HFF-Myc (cell line): Measurements from ENCODE around the gene KRT1.

Source experiments
- DNase-seq: peaks from one replicate; pipeline ENCODE4 v3.0.0-alpha.2; 2011; ENCODE audit warnings: low read depth; ENCODE audit errors: extremely low read depth
- H3K4me3 ChIP-seq: replicated peaks from 2 replicates; pipeline ENCODE4 v1.5.1; 2011; ENCODE audit warnings: low read depth, mild to moderate bottlenecking, control low read depth, low read length
- TF ChIP-seq, protein P1 (sequence below): IDR thresholded peaks from 2 replicates; pipeline ENCODE4 v1.5.1; 2012; ENCODE audit warnings: mild to moderate bottlenecking, low read depth, low read length, control low read depth; ENCODE audit errors: missing control alignments

Gene KRT1

GRCh38 chr12:52645982-52646381 lies 34.2 kb downstream of the KRT1 start:
- H3K4me3 ChIP-seq = no peak overlapping the region
- DNase-seq = no peak
- TF ChIP-seq, protein P1, sequence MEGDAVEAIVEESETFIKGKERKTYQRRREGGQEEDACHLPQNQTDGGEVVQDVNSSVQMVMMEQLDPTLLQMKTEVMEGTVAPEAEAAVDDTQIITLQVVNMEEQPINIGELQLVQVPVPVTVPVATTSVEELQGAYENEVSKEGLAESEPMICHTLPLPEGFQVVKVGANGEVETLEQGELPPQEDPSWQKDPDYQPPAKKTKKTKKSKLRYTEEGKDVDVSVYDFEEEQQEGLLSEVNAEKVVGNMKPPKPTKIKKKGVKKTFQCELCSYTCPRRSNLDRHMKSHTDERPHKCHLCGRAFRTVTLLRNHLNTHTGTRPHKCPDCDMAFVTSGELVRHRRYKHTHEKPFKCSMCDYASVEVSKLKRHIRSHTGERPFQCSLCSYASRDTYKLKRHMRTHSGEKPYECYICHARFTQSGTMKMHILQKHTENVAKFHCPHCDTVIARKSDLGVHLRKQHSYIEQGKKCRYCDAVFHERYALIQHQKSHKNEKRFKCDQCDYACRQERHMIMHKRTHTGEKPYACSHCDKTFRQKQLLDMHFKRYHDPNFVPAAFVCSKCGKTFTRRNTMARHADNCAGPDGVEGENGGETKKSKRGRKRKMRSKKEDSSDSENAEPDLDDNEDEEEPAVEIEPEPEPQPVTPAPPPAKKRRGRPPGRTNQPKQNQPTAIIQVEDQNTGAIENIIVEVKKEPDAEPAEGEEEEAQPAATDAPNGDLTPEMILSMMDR = no peak

DNA sequence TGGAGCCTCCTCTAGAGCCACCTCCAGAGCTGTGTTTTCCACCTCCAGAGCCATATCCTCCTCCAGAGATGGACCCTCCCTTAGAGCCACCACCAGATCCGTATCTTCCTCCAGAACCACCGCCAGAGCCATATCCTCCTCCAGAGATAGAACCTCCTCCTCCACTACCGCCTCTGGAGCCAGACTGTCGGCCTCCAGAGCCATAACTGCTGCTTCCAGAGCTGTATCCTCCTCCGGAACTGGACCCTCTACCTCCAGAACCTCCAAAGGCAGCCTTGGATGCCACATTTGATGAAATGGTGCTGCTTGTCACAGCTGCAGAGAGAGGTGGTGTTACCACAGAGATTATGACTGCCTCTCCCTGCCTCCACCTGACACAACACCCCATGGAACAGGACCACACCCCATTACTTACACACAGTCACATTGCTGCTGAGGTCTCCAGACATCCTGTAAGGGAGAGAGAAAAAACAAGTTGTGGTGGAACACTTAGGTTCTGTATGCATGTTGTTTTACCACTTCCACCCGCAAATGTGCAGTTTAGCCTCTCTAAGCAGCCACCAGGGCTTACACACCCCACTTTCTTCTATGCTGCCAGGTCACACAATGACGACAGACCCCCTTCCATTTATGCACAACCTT lies 35.0 kb downstream of the KRT1 start:
- H3K4me3 ChIP-seq = no peak overlapping the region
- no peak for DNase-seq
- TF ChIP-seq, protein P1 = no peak

DNA sequence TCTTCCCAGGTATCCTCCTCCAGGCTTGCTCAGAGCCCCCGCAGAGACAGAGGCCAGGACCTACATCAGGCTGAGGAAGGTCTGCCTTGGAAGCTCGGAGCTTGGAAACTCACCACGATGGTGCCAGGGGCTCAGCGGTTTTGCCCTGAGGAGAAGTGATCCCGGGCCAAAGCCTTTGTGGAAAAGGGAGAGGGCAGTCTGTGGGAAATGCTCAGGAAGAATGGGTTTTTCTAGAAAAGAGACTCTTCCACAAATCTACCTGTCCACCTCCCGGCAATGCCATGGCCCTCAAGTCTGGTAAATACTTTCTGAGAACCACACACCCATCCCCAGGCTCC lies 36.2 kb downstream of the KRT1 start:
- no peak for DNase-seq
- TF ChIP-seq, protein P1 = no peak
- no peak overlapping the region for H3K4me3 ChIP-seq

DNA sequence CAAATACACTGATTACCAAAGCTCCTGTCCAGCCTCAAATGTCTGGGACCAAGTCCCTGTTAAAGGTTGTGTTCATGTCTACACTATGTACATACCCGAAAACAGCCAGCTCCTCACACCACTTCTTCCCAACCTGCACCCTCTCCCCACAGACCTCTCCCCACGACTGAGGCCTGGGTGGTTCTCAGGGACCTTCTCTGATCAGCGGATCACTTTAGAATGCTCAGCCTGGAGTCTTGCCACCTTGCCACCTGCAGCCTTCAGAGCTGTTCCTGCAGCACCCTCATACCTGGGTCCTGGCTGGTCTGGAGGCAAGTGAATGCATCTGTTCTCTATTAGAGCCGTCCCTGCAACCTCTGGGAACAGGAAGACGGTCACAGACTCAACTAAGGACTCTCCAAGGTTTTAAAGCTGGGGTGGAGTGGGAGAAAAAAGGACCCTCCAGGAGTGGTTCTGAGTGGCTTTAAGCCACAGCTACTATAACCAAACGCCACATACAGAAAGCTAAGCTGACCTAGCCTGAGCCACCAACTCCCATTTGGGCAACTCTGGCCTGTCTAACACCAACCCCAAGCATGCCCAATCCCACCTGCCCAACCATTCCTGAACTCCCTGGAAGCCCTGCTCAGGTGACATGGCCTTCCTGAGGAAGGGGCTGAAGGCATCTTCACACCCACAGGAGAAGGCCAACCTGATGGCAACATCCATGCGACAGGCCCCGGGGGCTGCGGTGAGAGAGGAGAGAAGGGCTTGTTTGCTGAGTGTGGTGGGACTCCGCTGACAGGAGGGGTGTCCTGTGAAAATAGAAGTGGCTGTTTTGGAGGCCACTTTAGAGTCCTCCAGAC lies 36.8 kb downstream of the KRT1 start:
- DNase-seq = no peak
- no peak overlapping the region for H3K4me3 ChIP-seq
- TF ChIP-seq, protein P1 = no peak

GRCh38 chr12:52641468-52641867 lies 38.7 kb downstream of the KRT1 start:
- no peak for DNase-seq
- TF ChIP-seq, protein P1 = no peak
- H3K4me3 ChIP-seq = no peak overlapping the region

GRCh38 chr12:52637299-52637698 lies 42.9 kb downstream of the KRT1 start:
- DNase-seq = no peak
- TF ChIP-seq, protein P1 = no peak
- H3K4me3 ChIP-seq = no peak overlapping the region
